IPS-20b (cell line): Measurements from ENCODE around the gene MRAP2.
"Not testable (repeated sequence)": the region's sequence is repeated elsewhere in the genome, so short reads cannot be mapped to it uniquely, and the experiment has no call there.

Experiments used
- H3K27ac ChIP-seq: one replicate; pipeline ENCODE4 v1.5.1; 2013; ENCODE audit warnings: low read length
- H3K27me3 ChIP-seq: 2 replicates; pipeline ENCODE4 v1.6.1; 2013; ENCODE audit warnings: mild to moderate bottlenecking, low read length, inconsistent platforms; ENCODE audit not compliant: insufficient read depth
- H3K36me3 ChIP-seq: 2 replicates; pipeline ENCODE4 v1.6.1; 2013; ENCODE audit warnings: low read depth, mild to moderate bottlenecking, inconsistent platforms, low read length, moderate library complexity; ENCODE audit not compliant: insufficient read depth
- H3K4me1 ChIP-seq: 2 replicates; pipeline ENCODE4 v1.6.1; 2013; ENCODE audit warnings: mild to moderate bottlenecking, control low read depth, inconsistent platforms, low read length, moderate library complexity; ENCODE audit not compliant: insufficient read depth
- H3K4me3 ChIP-seq: 2 replicates; pipeline ENCODE4 v1.5.1; 2013; ENCODE audit warnings: mild to moderate bottlenecking, low read length, inconsistent platforms
- H3K9ac ChIP-seq: 2 replicates; pipeline ENCODE4 v1.6.1; 2013; ENCODE audit warnings: low read depth, mild to moderate bottlenecking, inconsistent platforms, low read length, moderate library complexity
- H3K9me3 ChIP-seq: 2 replicates; pipeline ENCODE4 v1.6.1; 2013; ENCODE audit warnings: mild to moderate bottlenecking, low read depth, low read length, inconsistent platforms; ENCODE audit not compliant: insufficient read depth

The MRAP2 gene

GRCh38 chr6:84061174-84061573 lies 27.6 kb downstream of the MRAP2 start:
- no peaks in the 10 kb centered on the region for H3K27me3 ChIP-seq
- H3K4me3 ChIP-seq, result no peak overlapping the region
- no peaks in the 10 kb centered on the region for H3K9me3 ChIP-seq
- H3K27ac ChIP-seq, result no peak overlapping the region
- H3K9ac ChIP-seq, result no peak overlapping the region
- no peaks in the 10 kb centered on the region for H3K36me3 ChIP-seq
- H3K4me1 ChIP-seq, result peaks cover 13% of the 10 kb centered on the region; the same call in 1 of the 2 replicates

GRCh38 chr6:84061613-84062398 lies 28.2 kb downstream of the MRAP2 start:
- H3K36me3 ChIP-seq, result no peaks in the 10 kb centered on the region
- no peaks in the 10 kb centered on the region for H3K27me3 ChIP-seq
- H3K27ac ChIP-seq, result no peak overlapping the region
- H3K4me3 ChIP-seq, result no peak overlapping the region
- no peaks in the 10 kb centered on the region for H3K9me3 ChIP-seq
- H3K4me1 ChIP-seq, result peaks cover 13% of the 10 kb centered on the region; the same call in 1 of the 2 replicates
- H3K9ac ChIP-seq, result no peak overlapping the region

GRCh38 chr6:84062519-84063154 lies 29.1 kb downstream of the MRAP2 start:
- H3K9me3 ChIP-seq, result no peaks in the 10 kb centered on the region
- H3K9ac ChIP-seq, result no peak overlapping the region
- no peaks in the 10 kb centered on the region for H3K27me3 ChIP-seq
- H3K4me3 ChIP-seq, result no peak overlapping the region
- H3K27ac ChIP-seq, result no peak overlapping the region
- H3K36me3 ChIP-seq, result no peaks in the 10 kb centered on the region
- H3K4me1 ChIP-seq, result peaks cover 13% of the 10 kb centered on the region; the same call in 1 of the 2 replicates

GRCh38 chr6:84065693-84066290 lies 32.2 kb downstream of the MRAP2 start:
- Histone ChIP-seq H3K9ac (no peak overlapping the region), H3K36me3 (no peaks in the 10 kb centered on the region), H3K27ac (no peak overlapping the region), H3K4me3 (no peak overlapping the region), H3K9me3 (no peaks in the 10 kb centered on the region), H3K4me1 (peaks cover 13% of the 10 kb centered on the region; the same call in 1 of the 2 replicates), H3K27me3 (no peaks in the 10 kb centered on the region)

GRCh38 chr6:84066536-84066935 lies 33.0 kb downstream of the MRAP2 start:
- H3K27me3 ChIP-seq, result no peaks in the 10 kb centered on the region
- H3K4me1 ChIP-seq, result peaks cover 13% of the 10 kb centered on the region; the same call in 1 of the 2 replicates
- no peak overlapping the region for H3K9ac ChIP-seq
- H3K9me3 ChIP-seq, result no peaks in the 10 kb centered on the region
- no peak overlapping the region for H3K4me3 ChIP-seq
- H3K36me3 ChIP-seq, result no peaks in the 10 kb centered on the region
- no peak overlapping the region for H3K27ac ChIP-seq

- not testable (repeated sequence) for H3K4me1 ChIP-seq, H3K27ac ChIP-seq
Observed at GRCh38 chr6:84068873-84069272, 35.3 kb downstream of the MRAP2 start.

GRCh38 chr6:84072442-84072997 lies 38.9 kb downstream of the MRAP2 start:
- peaks cover 6% of the 10 kb centered on the region; the same call in 1 of the 2 replicates for H3K4me1 ChIP-seq
- no peak overlapping the region for H3K27ac ChIP-seq

More at GRCh38 chr6:84068873-84069272, 35.3 kb downstream of the MRAP2 start:
- H3K9ac ChIP-seq, H3K36me3 ChIP-seq, H3K9me3 ChIP-seq, H3K27me3 ChIP-seq, H3K4me3 ChIP-seq: not testable (repeated sequence)

GRCh38 chr6:84074988-84075781 lies 41.6 kb downstream of the MRAP2 start:
- no peak overlapping the region for H3K27ac ChIP-seq
- H3K9me3 ChIP-seq, result no peaks in the 10 kb centered on the region; the same call in 1 of the 2 replicates
- H3K9ac ChIP-seq, result no peak overlapping the region
- H3K36me3 ChIP-seq, result no peaks in the 10 kb centered on the region
- peaks cover 7% of the 10 kb centered on the region; the same call in 1 of the 2 replicates for H3K4me1 ChIP-seq
- H3K27me3 ChIP-seq, result no peaks in the 10 kb centered on the region
- H3K4me3 ChIP-seq, result no peak overlapping the region

More at GRCh38 chr6:84072442-84072997, 38.9 kb downstream of the MRAP2 start:
- no peaks in the 10 kb centered on the region; the same call in 1 of the 2 replicates for H3K9me3 ChIP-seq
- H3K36me3 ChIP-seq, result no peaks in the 10 kb centered on the region
- no peak overlapping the region for H3K4me3 ChIP-seq
- no peaks in the 10 kb centered on the region for H3K27me3 ChIP-seq
- no peak overlapping the region for H3K9ac ChIP-seq

GRCh38 chr6:84077645-84078044 lies 44.1 kb downstream of the MRAP2 start:
- Histone ChIP-seq H3K4me1 (peaks cover 9% of the 10 kb centered on the region; the same call in 1 of the 2 replicates), H3K9ac (no peak overlapping the region), H3K4me3 (no peak overlapping the region), H3K36me3 (no peaks in the 10 kb centered on the region), H3K27ac (no peak overlapping the region), H3K9me3 (no peaks in the 10 kb centered on the region), H3K27me3 (no peaks in the 10 kb centered on the region)

GRCh38 chr6:84078335-84078734 lies 44.8 kb downstream of the MRAP2 start:
- no peaks in the 10 kb centered on the region for H3K9me3 ChIP-seq
- peaks cover 16% of the 10 kb centered on the region; the same call in 1 of the 2 replicates for H3K4me1 ChIP-seq
- H3K9ac ChIP-seq, result no peak overlapping the region
- no peaks in the 10 kb centered on the region for H3K27me3 ChIP-seq
- no peaks in the 10 kb centered on the region for H3K36me3 ChIP-seq
- no peak overlapping the region for H3K4me3 ChIP-seq
- no peak overlapping the region for H3K27ac ChIP-seq

GRCh38 chr6:84081222-84081621 lies 47.6 kb downstream of the MRAP2 start:
- H3K4me1 ChIP-seq, result peaks cover 14% of the 10 kb centered on the region; the same call in 1 of the 2 replicates
- no peak overlapping the region for H3K9ac ChIP-seq
- no peaks in the 10 kb centered on the region for H3K36me3 ChIP-seq
- H3K27ac ChIP-seq, result no peak overlapping the region
- no peaks in the 10 kb centered on the region for H3K9me3 ChIP-seq
- H3K27me3 ChIP-seq, result no peaks in the 10 kb centered on the region
- H3K4me3 ChIP-seq, result no peak overlapping the region
